Activated T-cell treated with anti-CD3 and anti-CD28 coated beads for 48 hours (primary cell): ENCODE results near the gene ADAMTS20.

ENCODE experiments used
- DNase-seq: peaks from one replicate; pipeline ENCODE4 v3.0.0-alpha.2; 2020; ENCODE audit warnings: low read depth

ADAMTS20 gene

DNA sequence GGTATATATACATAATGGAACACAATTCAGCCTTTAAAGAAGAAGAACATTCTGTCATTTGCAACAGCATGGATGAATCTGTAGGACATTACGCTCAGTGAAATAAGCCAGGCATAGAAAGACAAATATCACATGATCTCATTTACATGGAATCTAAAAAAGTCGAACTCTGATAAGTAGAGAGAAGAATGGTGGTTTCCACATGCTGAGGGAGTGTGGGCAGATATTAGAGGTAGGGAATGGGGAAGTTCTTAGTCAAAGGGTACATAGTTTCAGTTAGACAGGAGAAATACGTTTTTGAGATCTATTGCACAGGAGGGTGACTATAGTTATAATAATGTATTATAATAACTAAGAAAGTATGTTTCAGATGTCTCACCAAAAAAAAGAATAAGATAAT lies 71.4 kb downstream of the ADAMTS20 start:
- DNase-seq: no peak

DNA sequence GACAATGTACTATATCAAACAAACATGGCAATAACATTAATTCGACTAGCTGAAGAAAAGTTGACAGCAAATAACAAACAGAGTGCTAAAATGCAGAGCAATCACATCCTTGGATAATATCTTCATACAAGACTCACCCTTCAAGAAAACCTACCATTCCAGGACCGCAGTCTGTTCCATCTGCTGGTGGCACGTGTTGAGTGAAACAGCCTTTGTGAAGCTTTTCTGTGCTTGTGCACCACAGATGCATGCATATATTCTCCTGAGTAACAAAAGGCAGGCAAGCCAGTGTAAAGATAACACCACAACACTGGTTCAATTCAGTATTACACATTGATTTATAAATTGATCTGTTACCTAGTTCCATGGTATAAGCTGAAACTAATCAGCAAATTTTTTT lies 89.3 kb downstream of the ADAMTS20 start:
- no peak for DNase-seq

DNA sequence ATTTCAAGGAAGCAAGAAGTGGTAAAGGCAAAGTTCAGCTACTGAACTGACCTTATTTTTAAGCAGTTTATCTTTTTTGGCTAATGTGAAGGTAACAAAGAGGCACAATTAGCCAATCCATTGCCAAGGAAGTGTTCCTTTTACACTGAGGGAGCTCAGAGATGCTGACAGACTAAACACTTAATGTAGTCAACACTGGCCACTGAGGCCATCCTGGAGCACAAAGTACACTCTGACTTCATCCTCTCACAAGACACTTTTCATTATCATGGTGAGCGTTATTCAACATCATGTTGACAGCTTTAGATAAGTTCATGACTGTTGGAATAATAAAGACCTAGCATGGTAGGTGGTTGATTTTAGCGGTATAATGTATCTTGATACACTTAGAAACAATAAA lies 89.9 kb downstream of the ADAMTS20 start:
- DNase-seq: no peak

DNA sequence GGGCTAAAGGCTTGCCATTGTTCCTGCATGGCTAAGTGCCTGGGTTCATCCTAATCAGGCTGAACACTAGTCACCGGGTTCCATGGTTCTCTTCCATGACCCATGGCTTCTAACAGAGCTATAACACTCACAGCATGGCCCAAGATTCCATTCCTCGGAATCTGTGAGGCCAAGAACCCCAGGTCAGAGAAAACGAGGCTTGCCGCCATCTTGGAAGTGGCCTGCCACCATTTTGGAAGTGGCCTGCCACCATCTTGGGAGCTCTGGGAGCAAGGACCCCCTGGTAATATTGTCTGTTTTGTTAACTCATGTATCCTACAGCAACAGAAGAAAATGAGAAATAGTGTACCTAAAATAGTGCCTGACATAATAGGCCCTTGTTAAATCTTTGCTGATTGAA lies 92.7 kb downstream of the ADAMTS20 start:
- no peak for DNase-seq

DNA sequence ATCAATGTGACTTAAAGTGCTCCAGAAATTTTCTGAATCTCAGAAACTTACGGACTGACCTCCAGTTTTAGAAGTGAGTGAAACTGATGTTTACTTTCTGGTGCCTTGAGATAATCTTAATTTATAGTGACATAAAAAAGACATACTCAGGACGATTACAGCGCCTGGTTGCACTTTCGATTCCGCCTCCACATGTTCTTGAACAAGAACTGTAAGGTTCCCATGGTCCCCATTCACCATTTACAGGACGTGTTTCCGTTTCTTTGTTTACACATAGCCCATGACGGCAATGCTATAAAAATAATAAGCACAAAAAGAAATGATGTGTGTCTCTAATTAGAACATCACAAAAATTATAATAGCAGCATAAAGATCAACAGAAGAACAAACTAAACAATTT lies 98.2 kb downstream of the ADAMTS20 start:
- DNase-seq: no peak

DNA sequence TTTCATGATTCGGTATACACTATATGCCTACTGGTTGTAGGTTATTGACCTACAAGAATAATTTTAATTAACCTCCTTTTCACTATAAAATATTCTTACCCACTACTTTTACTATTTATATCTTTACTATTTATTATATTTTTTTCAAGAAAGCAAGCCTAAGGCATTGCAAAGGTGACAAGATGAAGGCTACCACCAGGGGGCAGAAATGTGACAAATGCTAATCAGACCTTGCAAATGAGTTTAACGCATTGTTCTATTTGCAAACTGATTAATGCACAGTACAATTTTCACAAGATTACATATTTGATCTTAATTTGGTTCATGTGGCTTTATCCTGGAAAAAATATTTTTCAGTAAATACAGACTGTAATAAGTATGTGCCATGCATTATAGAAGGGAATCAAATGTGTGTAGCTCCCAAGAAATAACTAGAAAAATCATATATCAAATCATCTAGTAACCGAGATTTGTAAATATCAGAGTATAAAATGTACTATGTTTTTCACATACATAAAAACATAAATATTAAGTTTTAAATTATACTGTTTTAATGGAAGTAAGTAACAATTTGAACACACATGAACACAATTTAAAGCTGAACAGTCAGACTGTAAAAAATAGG lies 107.0 kb downstream of the ADAMTS20 start:
- DNase-seq: peak; percentile 23

DNA sequence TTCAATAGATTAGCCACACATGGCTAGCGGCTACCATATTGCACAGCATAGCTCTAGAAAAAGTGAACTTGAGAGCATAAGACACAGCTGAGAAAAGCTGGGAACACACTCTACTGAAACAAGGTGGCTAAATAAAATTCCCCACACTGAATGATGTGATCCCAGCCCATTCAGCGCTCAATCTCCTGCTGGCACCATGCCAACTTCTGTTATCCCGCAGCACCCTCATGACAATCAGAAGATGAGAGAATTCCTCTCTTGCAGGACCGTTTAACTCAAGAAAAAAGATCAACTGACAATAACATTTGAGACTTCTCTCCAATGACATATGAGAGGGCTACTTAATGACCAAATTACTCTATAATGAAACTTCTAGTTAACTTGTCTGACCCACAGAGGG lies 115.4 kb downstream of the ADAMTS20 start:
- DNase-seq: no peak

DNA sequence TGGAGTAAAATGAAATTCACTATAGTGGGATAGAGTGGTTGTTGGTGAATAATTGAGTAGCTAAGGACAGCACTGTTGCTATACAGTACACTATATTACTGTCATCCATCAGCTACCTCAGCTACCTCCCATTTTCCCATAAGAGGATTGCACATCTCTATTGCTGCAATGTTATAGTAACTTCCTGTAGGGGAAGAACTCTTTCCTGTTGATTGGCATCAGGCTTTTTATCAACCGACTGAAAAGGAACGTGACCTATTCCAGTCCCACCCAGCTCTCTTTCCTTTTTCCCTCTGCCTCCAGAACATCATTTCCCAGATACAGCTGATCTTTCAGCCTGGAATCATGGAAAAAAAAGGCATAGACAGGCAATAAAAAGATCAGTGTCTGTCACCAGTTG lies 117.4 kb downstream of the ADAMTS20 start:
- DNase-seq: no peak

DNA sequence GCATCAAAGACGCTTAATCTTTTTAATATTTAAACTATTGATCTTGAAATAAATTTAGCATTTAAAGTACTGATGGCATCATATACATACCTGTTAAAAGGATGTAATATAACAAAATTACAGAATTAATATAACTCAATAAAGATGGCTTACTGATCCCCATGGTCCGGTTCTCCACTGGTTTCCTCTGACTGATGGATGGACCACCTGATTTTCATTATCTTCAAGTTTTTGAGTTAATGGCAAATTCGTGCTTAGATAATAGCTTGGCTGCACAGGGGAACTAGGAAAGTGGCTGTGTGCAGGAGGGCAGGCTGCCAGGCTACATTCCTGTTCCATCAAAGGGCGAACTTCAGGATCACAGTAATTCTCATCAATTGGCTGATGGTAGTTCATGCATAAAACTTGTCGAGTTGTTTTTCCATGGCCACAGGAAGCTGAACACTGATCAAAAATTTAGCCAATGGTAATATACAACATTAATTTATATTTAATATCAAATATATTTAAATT lies 123.9 kb downstream of the ADAMTS20 start:
- no peak for DNase-seq

DNA sequence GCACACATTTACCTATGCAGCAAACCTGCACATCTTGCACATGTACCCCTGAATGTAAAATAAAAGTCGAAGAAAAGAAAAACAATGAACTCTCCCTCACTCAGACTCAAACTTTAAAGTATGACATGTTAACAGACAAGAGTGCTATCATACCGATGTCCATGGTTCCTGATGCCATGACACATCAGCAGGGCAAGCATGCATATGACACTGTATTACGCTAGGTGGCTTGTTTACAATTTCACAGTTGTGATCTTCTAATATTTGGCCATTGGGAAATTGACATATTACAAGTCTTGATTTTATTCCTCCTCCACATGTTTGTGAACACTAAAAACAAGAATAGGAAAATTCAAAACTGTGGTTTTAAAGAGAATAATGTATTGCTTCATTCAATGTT lies 126.6 kb downstream of the ADAMTS20 start:
- DNase-seq: no peak

DNA sequence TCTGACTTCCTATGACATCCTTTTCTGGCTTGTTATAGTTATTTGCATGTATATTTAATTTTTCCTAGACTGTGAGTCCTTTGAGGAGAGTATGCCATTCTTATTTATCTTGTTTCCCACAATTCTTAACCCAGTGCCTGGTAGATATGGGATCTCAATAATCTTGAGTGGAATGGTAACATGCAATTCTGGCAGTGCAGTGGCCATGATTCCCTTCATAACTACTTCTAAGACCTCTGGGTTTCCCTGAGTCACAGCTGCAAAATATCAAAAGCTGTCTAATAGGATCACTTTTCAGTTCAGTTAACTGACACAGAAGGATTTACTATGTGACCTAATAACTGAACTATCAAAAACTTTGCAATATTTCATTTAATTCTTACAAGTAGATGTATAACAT lies 135.0 kb downstream of the ADAMTS20 start:
- no peak for DNase-seq

DNA sequence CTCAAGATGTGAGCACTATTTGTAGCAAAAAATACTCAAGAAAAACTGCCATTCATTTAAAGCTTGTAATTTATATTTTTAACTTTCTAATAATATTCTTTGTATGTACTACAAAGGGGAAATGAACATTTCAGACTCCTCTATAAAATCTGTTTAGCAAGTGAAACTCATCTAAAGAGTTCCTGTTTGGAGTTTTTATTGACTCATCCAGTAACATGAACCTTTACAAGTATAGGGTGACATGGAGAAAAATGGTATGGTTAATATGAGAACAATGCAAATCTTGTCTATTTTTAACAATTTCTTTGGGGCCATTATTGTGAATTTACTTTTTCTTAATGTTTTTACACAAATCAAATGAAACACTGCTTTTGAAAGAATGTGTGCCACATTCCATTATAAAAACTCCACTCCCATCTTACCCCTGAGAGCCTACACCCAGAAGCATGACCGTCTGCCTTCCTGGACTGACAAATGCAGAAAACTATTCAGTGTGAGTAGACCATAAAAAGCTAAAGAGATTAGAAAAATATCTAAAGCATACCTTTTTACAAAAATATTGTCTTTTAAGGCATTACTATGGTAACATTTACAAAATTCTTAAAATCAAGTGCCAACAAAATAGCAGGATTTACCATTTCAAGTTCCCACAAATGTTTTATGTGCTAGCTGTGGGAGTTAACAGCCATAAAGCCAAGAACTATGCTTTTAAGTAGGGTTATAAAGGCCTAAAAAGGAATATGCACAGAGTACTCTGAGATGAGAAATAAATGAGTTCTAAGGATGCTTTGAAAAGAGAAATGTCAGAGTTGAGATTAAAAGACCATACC lies 144.0 kb downstream of the ADAMTS20 start:
- no peak for DNase-seq

DNA sequence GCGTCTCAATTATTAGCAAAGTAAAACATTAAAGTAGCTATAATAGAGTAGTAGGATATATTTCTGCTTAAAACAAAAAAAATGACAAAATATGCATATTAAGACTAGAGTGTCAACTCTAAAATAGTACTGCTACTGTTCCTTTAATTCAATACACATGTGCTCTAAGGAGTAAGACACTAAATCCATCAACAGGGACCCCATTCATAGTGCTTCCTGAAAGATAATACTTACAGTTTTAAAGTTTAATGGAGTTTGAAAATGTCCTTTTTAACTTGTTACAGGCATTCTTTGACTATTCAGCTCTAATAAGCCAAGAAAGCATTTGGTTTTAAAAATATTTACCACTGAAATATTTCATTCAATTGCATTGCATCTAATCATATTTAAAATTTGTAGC lies 145.2 kb downstream of the ADAMTS20 start:
- no peak for DNase-seq

DNA sequence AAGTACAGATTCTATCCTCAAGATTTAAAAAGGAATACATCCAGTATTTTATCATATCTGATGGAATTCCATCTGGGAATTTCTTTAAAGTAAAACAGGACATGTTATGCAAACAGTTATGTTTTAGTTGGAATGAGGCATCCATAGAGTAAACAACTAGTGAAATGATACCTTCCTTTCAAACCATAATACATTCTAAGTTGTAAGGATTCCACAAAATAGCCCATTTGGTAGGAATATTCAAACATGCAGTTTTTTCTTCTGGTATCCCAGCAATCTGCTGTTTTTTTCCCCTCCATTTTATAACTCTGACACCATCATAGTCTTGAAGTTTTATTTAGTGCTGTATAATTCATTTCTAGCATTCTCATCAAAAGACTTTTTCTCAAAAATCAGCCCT lies 149.6 kb downstream of the ADAMTS20 start:
- DNase-seq: no peak

DNA sequence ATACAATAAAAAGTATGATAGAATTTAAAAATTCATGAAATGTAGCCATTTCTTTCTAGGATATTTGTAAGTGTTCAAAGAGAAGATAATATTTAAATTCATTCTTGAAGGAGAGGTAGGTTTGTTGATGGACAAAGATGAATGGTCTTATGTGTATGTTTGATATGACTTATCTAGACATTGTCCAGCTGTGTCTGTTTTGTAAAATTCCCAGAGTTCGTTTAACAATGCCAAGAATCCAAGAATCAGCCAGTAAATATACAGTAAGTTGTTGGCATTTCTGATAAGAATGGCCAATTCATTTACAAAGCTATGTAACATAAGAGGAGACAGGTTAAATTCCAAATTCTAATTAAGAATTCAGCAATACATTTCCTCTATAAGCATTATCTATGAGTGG lies 150.9 kb downstream of the ADAMTS20 start:
- no peak for DNase-seq

DNA sequence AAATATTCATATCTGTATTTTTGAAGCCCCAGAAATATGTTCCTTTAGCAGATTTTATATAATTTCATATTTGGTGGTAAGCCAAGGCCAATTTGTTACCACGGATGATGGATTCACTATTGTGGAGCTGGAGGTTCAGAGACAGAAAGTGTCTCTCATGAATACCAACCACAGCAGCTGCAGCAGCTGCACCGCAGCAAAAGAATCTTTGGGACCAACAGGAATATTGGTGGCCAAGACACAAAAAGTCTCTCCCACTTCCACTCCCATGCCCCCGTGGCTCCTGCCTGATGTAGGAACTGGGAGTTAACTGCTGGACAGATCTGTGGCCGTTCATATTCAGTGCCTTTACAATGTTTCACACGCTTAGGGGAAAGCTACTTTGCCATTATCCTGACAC lies 155.3 kb downstream of the ADAMTS20 start:
- no peak for DNase-seq

DNA sequence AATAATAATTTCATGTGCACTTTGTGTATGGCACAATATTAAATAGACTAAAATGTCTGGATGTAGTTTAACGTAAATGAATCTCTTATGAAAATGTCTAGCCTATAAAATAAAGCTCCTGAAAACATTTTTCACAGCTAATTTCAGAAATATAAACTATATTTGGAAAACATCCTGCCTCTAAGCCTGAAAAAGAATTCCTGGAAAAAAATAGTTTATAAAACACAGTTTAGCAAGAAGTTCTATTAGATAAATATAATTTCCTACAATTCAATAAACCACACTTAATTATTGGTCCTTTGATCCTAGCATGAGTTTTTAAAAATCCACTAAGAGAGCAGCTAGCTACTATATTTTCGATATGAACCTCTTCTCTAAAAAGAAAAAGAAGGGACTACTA lies 159.9 kb downstream of the ADAMTS20 start:
- no peak for DNase-seq

DNA sequence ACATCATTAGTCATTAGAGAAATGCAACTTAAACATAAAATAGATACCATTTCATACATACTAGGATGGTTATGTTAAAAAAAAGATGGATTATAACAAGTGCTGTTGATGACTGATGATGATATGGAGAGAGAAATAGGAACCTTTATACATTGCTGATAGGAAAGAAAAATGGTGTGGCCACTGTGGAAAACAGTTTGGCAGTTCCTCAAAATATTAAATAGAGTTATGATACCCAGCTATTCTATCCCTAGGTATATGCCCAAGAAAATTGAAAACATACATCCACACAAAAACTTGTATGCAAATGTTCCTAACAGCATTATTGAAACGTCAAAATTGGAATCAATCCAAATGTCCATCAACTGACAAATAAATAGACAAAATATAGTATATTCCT lies 170.1 kb downstream of the ADAMTS20 start:
- DNase-seq: no peak

DNA sequence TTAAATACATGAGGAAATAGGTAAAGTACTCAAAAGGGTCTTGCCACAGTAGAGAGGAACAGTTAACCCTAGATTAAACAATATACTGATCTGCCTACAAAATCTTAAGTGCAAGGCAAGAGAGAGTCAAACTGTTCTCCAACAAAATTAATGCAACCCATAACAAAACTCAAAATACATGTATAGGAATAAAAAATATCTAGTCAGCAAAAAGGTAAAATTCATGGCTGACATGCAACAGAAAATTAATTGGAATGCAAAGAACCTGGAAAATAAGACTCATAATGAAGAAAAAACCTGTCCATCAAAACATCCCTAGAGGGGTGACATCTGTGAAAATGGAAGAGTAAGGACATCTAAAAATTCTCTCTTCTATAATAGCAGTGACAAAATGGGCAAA lies 173.6 kb downstream of the ADAMTS20 start:
- DNase-seq: no peak

DNA sequence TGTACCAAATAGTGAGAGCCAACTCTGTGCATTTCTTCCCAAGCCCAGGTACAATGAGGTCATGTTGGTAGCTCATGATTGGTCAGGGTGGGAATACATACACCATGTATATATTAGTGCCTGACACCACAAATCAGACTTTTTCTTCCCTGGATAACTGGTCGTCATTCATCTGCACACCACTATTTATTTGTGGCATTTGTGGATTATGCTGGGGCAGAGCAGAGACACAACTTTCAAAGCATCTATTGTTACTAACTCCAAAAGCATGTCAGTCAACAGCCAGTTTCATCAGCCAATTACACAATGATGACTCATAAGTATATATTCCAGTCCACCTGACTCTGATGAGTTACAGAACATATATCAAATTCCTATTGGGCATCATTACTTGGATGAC lies 181.7 kb downstream of the ADAMTS20 start:
- no peak for DNase-seq

DNA sequence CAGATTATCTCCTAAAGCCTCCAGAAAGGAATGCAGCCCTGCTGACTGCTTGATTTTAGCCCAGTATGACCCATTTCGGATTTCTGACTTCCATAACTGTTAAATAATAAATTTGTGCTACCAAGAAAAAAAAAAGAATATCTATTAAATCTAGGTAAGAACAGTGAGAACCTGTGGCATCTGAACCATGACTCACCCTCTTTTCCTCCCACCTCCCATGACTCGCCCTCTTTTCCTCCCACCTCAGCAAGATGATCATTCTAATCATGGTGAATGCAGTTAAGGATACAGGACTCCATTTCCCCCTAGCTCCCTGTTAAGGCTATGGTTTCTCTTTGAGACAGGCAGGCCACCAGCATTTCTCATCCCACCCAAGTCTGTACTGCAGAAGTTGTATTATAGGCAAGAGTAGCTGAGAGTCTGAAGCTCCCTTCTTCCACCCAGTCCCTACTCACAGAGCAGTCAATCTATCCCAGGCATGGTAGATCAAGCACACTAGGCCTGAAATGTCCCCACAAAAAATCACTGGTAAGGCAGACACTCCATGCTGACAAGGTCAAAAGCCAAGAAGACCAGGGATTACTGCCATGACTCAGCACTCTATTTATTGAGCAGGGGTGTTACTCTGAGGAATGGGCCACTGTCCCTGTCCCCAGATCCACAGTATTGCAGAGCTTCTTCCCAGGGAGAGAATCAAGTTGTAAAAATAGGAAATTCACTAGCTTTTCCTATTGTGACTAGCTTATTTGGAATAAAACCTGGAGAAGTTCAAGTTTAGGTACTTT lies 188.9 kb downstream of the ADAMTS20 start:
- no peak for DNase-seq

DNA sequence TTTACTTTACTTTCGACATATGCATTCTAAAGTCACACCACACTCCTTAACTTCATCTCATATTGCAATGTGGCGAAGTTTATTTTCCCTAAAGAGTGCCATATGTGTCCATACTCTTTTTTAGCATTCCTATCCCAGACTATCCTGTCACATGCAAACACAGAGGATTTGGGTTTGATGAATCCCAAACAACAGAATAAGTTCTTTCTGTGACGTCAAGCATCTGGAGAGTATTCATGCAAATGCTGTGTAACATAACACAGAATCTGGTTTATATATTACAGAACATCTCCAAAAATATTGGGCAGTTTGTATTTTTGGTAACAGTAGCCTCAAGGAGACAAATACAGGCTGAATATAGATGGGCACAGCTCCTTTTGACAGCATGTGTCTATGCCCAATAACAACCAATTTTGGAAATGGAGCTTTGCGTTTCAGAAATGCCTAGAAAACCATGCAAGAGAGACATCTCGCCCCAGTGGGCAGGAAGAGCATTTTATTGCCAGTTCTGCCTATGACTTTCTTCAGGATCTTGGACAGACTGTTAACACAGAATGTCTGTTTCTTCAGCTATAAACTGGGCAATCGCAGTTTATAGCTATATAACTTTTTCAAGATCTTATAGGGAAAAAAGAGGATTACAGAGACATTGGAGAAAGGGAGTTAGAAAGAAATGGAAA lies 190.8 kb downstream of the ADAMTS20 start:
- DNase-seq: no peak
